HG02798 (cell line): ENCODE data around the gene ACADS.

ENCODE experiments used
- ATAC-seq: cut with Tn5 transposase; IDR thresholded peaks from one replicate; pipeline ENCODE4 v1.9.1; 2021; ENCODE audit warnings: mild to moderate bottlenecking; ENCODE audit not compliant: unreplicated experiment, poor library complexity

ACADS gene

DNA sequence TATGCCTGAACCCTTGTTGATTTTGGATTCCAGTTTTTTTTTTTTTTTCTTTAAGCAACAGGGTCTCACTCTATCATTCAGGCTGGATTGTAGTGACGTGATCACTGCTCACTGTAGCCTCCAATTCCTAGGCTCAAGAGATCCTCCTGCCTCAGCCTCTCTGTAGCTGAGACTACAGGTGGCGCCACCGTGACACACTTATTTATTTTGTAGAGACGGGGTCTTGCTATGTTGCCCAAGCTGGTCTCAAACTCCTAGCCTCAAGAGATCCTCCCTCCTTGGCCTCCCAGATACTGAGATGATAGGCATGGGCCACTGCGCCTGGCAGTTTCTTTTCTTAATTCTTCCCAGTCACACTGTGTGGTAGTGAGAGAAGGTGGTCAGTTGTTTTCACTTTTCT lies 25.2 kb downstream of the ACADS start:
- no peak for ATAC-seq

- no peak for ATAC-seq
These were observed 25.8 kb downstream of the ACADS start for GRCh38 chr12:120751389-120751788.

GRCh38 chr12:120754792-120755191 lies 29.2 kb downstream of the ACADS start:
- no peak for ATAC-seq

GRCh38 chr12:120755269-120755668 lies 29.6 kb downstream of the ACADS start:
- no peak for ATAC-seq

DNA sequence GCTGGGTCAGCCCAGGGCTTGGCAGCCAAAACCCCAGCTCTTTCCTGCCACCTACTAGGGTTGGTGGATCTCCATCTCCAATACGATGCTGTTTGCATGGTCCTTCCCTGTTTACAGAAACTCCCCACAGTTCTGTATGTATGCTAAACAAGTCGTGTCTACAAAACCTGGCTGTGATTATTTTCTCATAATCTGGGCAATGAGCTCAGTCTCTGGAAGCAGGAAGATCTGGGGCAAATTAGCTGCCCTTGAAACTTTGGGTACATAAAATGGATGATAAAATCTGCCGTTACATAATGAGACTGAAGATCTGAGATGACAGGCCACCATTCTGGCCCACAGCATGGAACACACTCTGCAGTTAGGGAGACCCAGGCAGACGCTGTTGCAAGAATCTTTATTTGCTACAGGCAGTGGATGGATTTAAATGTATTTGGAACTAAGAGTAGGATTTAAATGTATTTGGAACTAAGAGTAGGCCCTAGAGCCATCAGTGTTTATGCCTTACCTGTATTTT lies 31.7 kb downstream of the ACADS start:
- ATAC-seq = no peak

DNA sequence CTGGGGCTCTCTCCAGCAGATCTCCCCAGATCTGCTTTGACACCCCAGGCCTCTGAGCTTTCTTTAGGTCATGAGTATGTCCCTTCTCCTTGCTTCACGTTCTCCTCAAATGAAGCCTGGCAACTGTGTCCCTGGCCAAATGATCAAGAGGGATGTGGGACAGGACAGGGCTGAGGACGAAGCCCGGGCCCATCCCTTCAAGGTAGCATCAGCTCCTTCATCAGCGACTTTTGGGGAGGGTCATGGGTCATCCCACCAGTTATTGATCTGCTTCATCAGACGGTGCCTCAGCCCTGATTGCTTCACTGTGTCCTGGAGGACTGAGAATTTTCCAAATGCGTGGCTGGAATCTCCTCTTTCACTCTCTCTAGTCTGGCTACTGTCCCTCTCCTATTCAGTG lies 32.3 kb downstream of the ACADS start:
- no peak for ATAC-seq

DNA sequence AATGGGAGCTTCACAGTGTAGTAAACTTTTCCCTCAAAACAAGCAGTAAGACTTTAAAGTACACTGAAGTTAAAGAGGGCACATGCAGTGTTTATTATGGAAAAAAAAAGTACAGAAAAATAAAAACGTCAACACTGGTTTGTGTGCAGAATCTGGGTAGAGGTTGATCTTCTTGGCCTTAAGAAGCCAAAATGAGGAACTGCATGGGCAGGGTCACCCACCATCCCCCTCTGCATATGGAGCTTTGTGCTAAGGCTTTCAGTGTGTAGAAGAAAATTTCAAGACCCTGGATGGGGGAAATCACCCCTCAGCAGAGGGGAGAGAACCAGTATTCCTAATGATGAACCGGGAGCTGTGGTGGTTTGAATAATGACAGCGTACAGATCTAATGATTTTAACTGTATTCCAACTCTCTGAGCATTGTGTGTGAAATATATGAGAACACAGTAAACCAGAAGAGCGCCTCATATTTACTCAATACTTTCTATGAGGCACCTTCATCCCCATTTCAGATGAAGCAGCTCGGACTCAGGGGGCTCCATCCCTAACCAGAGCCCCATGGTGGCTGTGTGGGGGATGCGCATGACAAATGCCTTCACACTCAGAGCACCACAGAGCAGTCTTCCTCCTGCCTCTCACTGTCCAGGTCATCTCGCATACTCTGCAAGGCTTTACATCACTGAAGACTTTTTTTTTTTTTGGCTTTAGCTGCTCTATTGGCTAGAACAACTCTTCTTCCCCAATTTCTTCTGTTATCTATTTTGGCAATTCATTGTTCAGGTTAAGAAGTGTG lies 33.4 kb downstream of the ACADS start:
- no peak for ATAC-seq

- ATAC-seq = no peak
These were observed 34.1 kb downstream of the ACADS start for GRCh38 chr12:120759591-120760348.

- no peak for ATAC-seq
These were observed 35.0 kb downstream of the ACADS start for GRCh38 chr12:120760349-120761254.

- no peak for ATAC-seq
These were observed 35.9 kb downstream of the ACADS start for GRCh38 chr12:120761519-120761934.

- ATAC-seq = no peak
These were observed 36.5 kb downstream of the ACADS start for GRCh38 chr12:120762086-120762485.

DNA sequence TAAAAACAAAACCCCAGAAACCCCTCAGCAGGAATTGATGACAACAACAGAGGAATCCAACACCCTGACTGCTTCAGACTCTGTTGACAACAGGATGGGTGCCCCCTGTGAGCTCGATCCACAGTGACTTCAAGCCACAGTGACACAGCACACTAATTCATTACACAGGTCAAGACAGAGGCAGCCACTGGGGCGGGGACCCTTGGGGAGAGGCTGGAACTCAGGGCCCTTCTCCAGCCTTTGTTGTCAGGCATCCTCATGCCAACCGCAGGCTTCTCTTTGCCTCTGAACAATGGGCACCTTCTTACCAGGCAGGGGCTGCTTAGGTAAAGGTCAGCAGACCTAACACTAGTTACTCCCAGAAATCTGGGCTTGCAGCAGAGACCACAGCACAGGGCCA lies 37.6 kb downstream of the ACADS start:
- no peak for ATAC-seq

DNA sequence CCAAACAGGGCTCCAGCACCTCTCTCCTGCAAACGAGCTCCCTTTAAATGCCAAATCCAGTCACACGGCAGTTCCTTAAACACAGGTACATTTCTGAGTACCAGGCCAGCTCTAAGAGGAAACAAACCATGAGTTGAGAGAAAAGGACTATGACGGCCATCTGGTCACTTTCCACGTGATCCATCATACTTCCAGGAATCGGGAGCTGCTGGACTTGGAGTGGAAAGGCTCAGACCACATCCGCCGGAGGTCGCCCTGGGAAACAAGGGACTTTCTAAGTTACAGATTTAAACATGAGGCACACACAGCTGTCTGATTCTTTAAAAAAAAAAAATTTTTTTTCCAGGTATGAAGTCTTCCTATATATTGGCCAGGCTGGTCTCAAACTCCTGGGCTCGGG lies 39.2 kb downstream of the ACADS start:
- ATAC-seq = no peak

DNA sequence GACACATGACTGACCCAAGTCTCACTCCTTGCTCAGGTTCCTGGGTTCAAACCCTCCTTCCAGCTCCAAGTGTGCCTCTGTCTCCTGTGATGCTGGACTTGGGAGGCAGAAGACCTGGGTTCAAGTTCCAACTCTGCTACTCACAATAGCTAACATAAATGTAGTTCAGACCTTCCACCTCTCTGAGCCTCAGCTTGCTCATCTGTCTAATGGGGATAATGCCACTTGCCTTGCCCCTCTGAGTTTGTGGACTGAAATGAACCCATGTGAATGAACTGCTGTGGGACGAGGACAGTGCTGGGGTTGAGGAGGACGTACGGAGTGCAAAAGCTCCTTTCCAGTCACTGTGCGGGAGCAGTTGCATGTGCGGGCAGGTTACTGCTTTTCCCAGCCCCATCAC lies 40.9 kb downstream of the ACADS start:
- no peak for ATAC-seq

DNA sequence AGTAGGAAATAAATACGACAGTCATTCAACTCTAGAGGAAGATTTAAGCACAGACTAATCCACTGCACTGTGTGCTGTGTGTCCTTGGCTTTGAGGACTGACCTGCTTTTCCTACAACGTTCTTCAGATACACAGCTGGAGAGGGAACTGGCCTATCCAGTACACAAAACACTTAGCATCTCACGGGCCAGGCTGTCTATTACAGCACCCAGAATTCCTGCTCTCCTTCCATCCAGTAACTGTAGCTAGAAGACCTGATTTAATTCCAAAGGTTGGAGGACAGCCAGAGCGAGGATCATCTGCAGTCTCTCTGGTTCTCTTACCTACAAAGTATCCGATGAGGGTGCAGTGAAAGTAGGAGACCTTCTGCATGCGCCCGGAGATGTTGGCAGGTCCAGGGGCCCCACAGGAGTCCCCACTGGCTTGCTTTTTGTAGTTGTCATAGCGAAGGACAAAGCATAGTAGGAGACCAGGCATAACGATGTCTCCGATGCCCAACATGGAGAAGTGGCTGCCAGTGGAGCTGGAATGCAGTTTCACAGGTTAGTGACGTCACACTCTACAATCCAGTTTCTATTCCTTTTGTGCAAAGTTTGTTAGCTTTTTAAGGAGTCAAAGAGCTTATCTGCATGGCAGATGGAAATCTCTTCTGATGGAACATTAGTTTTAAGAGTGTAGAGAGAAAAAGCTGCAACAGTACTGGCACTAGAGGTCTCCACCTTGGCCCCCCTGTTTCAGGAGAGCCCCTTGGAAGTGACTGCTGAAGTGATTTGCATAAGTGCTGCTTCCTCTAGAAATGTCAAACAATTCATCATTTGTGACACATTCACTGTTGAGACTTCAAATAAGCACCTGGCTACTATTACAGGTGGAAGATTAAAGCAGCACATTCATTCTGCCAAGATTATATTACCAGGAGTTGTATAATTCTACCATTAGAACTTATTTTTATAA lies 41.7 kb downstream of the ACADS start:
- no peak for ATAC-seq

DNA sequence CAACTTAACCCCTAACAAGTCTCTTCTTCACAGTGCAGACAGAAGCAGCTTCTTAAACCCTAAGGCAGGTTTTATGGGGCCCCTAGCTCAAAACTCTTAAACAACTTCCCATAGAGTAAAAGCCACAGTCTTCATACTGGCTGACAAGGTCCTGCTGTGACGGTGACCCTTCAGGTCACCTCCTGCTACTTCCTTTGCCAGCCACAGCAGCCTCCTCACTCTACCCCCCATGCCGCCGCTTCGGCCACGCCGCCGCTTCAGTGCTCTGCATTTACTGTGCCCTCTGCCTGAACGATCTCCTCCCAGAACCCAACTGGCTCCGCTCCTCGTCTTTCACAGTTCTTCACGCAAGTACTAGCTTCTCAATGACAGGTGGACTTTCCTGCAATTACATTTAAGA lies 45.5 kb downstream of the ACADS start:
- no peak for ATAC-seq

DNA sequence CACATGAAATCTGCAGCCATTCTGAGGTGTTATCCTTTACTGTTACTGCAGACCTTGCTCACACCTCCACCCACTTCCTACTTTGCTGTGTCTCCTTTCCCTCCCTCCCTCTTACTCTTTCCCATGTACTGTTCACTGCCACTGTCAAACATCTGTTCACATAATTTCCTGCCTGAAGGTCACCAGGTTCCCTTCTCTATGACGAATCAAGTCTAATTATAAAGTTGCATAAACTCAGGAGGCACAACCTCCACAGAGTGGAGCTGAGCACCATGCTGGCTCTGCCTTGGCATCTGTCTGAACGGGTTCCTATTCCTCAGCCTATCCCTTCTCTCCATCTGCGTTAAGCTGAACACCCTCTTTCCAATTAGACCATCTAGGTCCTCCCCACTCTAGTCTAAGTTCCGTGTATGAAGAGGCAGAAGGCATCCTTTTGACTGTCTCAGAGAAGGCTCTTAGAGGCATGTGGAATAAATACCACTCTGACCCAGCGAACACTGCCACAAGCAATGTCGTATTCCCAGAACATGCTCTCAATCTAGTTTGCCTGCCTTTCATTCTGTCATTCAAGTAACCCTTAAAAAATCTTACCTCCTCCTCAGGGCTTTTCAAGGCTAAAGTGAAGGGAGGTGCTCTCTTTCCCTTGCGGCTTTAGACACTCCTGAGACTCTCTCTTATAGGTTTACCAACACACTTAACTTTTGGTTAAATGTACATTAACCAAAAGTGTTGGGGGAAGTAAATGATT lies 48.7 kb downstream of the ACADS start:
- ATAC-seq = no peak

DNA sequence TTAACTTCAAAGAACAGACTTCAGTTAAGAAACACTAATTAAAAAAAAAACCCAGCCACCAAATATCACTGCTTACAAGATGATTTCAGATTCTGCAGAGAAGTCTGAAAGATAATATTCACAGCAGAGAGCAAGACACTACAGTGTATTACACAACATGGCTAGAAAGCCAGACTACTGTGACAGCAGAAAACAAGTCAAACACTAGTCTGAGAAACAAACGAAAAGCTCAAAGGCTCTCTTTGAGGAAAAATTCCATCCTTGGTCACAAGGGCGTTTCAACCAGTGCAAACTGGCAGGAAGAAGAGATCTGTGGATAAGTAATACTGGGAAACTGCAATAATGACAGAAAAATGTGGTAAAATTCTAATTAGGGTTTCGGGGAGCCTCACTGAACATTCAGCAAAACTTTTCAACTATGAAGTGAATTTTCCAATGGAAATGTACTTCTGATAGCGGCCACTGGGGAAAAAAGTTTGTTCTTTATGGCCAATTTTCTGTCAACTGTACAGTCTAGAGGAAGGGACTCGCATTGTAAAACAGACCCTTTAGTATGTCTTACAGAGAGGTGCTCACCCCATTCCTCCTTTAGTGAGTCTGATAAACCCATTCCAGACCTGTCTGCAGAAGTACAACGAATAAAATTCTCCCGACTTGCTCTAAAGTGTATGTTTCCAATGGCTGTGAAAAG lies 50.4 kb downstream of the ACADS start:
- ATAC-seq = no peak
